ENCODE measurements around the gene SYT9.
"Not testable (repeated sequence)": the region's sequence is repeated elsewhere in the genome, so short reads cannot be mapped to it uniquely, and the experiment has no call there.

SYT9 gene

DNA sequence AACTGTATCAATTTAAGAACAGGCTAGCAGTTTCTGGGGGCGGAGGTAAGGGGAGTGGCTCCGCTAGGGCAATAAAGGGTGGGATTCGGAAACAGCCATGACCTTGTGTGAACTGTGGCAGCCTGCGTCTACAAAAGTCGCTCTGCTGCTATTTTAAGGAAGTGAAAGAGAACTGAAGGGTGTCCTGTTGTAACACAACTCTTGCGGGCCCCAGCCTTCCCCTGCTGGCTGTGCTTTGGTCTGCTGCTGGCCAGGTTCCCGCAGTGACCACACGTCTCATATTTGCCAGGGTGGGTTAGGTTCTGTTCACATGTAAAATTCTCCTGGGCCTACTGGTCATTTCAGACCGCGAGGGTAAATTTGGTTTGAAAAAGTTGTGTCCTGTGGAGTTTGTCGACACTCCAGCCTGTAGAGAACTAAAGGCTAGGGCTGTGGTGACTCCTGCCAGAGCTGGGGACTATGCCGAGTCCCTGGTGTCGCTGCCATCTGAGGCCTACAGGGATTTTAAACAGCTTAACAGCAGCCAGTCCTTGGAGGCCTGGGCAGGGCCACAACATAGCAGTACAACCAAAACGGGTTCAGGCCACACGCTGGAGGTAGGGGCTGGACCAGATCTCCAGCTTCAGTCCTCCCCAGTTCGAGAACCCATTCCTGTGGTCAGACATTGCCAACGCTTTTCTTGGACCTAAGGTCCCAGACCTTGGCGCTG lies 261.0 kb downstream of the SYT9 start:
- DNase-seq = peak in 1 of 5 donors; percentile 4

DNA sequence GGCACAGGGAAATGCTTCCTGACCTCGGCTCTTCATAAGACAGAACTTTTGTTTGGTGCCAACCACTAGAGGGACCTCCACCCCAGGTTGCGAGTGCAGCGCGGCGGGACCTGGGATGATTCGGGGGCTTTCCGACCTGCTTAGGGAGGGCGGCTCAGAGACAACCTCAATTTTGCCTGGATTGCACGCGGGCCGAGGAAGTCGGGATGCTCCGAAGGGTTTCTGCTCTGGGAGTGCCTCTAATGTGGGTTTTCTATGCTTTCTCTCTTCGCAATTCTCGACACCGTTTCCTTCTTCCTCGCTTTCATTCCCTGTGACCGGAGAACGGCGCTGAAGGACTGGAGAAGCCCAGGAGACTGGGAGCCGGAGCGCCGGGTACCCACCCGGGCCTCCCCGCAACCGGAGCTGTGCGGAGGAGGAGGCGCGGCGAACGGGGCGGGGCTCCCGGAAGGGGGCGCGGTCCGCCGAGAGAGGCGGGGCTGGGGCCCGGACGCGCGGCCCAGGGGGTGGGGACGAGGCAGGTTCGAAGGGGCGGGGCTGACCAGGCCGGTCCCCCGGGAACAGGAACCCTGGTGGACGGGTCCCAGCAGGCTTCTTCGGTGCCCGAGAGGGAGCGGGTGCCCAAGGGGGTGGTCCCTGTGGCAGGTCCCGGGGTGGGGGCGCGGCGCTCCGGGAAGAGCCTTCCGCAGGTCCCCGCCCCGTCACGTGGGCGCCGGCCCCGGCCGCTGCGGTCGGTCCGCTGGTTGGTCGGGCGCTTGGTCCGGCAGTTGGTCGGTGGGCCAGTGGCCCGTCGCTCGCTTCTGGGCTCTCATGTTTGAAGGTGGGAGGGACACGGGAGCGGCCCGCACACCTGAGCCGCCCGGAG lies 261.8 kb downstream of the SYT9 start, which contains the start of gene PPFIBP2:
PPFIBP2 (plus strand) TSS at position 766 of the 865 bp plus-strand sequence. CDS start 35,477 bp downstream, outside the sequence.
- peak; percentile 67 to 78 (median 75) for DNase-seq

DNA sequence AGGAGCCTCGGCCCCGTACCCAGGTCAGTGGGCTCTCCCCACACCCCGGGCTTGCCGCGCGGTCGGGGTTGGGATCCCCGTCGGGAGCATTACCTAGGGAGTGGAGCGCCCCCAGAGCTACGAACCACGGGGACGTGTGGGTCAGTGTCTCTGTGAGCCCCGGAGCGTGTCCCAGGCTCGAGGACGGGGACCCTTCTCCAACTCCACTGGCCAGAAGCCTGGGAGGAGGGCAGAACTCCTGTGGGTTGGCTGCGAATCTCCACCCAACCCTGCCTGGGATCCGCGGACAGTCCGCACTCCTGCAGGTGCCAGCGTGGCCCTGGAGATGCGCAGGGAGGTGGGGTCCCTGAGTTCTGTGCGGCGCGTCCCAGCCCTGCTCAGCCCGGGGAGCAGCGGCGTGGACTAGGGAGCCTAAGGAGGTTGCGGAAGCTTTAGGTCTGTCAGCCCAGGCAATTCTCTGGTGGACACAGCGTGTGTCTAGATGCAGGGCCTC lies 262.4 kb downstream of the SYT9 start:
- DNase-seq = peak in 1 of 5 donors; percentile 13

DNA sequence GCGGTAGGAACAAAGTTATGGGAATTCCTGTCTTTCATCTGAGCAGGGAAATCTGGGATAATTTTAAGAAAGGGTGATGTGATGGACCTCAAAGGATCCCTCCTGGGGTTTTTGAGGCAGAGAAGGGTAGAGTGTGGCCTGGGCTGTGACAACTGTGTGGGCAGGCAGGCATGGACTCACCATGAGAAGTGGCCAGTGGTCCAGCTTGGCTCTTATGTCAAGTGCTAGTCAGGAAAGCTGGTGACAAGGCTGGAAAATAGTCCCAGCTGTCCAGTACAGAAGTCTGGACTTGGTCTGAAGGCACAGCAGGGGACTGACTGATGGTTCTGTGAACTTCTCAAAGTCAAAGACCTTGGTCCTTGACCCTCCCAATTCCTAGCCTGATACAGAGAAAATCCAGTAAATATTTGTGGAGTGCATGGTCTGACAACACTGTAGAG lies 263.8 kb downstream of the SYT9 start:
- no peak for DNase-seq

DNA sequence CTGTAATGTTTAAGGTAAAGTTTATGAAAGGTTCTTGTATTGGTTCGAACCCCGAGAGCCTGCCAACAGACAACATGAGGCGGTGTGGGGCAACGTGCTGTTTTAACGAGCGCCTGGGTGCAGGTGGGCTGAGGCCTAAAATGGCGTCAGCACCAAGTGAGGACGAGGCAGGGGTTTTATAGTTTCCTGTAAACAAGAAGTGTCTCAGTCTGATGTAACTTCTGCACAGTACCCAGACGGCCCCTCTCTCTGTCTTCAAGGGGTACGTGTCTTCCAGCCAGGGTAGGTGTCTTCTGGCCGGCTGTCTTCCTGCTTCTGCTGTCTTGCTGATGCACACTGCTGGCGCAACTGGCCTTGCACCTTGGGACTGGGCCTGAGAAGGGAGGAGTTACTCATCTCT lies 264.8 kb downstream of the SYT9 start:
- DNase-seq = no peak

DNA sequence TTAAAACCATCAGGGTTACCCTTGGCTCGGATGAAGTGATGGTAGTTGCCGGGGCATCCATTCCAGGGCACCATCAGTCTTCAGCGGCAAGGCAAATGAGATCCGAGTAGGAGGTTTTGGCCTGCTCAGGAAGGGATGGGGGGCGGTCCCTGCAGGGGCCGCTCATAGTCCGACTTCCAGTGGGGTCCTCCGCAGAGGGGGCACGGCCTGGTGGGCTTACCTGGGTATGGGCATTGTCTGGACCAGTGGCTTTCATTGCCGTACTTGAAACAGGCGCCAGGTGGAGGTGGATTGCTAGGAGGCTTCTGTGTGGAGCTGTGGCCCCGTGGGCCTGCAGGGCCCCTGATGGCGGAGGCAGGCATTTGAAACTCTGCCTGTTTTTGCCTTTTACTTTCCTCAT lies 266.0 kb downstream of the SYT9 start:
- DNase-seq = not testable (repeated sequence)
